NCI-H510A treated with DMSO at 0.1 percent for 48 hours (cell line): ENCODE results near the gene TEX2.
"Not testable (repeated sequence)": the region's sequence is repeated elsewhere in the genome, so short reads cannot be mapped to it uniquely, and the experiment has no call there.

Experiments used
- DNase-seq: peaks from one replicate; lab custom pipeline; 2025; lab: John Stamatoyannopoulos, UW

The TEX2 gene

GRCh38 chr17:64209983-64210382 lies 53.1 kb downstream of the TEX2 start:
- DNase-seq = no peak

DNA sequence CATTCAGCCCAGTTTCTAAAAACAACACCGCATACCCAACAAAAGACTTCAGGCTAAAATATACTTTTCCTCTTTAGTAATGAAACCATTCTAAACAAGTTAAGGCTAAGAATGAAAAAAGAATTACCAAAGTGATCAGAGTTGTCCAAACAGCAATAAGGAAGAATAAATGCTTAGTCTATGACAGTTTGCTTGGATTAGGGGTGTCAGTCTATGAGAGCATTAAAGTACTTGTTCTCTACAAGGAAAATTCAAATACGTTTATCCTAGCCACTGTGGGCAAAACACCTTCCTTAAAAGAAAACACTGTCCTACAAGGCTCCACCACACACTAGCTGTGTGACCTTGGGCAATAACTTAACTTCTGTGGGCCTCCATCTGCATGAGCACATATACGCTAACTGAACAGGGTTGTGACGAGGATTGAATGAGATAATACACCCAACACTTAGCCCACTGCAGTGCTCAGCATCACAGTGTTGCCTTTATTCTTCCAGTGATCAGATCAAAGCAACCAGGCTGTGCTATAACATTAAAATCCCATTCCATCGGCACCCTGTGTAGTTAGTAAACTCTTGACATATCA lies 53.6 kb downstream of the TEX2 start:
- DNase-seq = no peak

- DNase-seq = not testable (repeated sequence)
Observed at GRCh38 chr17:64208656-64209055, 54.4 kb downstream of the TEX2 start.

DNA sequence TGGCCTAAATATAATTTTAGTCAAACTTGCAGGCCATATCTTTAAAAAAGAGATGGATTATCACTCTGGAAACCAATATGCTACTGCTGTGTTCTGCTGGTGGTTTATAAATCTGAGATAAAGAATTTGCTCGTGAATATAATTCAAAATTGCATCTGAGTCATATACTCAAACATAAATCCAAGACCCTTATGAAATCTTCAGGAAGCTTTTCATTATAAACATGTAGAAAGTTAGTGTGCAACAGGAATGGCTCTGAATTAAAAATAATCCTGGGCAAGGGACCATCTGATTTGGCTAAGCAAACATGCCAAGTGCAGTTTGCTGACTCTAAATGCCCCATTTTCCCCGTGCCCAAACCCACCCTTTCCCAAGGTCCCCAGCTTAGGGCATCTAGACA lies 57.3 kb downstream of the TEX2 start:
- DNase-seq = no peak

- no peak for DNase-seq
Observed at GRCh38 chr17:64203630-64204029, 59.4 kb downstream of the TEX2 start.

GRCh38 chr17:64202683-64203344 lies 60.2 kb downstream of the TEX2 start:
- DNase-seq = no peak

DNA sequence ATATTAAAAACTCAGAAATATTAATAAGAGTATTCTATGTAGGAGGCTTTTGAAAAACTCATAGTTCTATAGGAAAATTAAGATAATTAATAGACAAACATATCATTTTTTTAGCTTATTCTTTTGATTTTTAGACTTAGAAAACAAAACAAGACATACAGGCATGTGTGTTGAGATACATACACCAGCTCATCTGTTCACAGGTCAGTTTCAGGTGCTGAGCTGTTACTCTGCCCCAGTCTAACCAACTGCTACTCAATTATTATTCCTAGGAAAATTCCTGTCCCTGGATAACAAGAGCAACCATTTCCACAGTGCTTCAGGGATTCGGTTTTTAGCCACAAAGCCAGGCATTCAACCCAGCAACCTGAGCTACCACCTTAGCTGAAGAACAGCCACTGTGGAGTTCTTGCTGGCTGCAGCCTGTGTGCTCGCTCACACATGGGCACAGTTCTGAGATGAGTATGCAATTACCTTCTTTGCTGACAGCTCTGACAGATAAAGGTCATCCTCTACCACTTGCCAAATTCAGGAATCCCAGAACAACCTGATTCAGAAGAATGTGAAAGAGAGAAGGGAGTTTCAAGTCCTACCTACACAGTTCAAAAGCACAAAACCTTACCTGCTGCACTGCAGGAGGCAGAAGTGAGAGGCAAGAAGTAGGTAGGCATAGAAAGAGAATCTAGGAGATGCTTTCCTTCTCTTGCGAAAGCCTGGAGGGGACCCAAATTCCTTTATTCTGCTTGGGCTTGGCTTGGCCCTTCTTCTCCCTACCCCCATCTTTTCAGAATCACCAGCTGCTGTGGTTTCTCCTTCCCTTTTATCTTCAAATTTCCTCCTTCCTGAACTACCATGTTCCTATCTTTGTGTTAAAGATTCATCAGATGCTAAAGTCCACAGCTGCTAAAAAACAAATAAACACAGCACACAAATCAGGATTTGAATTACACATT lies 62.7 kb downstream of the TEX2 start:
- DNase-seq = no peak

GRCh38 chr17:64198331-64199090 lies 64.5 kb downstream of the TEX2 start:
- DNase-seq = no peak

GRCh38 chr17:64196601-64197000 lies 66.5 kb downstream of the TEX2 start:
- DNase-seq = no peak

- no peak for DNase-seq
Observed at GRCh38 chr17:64193561-64193960, 69.5 kb downstream of the TEX2 start.

DNA sequence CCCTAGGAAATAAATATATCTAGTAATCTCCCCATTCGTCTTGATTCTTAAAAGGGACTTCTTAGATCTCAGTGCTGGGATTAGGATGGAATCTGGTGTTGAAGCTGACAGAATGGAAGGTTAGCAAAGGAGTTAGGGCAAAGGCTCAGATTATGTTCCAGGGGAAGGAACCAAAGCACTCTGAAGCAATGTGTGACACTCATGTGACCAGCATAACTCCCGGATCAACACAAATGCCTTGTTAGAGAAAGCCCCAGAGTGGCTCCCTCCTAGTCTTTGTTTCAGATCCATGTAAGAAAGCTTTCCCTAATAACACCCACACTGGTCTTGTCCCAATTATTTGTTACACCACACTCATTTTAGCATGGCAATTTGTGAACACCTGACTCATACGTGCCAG lies 70.5 kb downstream of the TEX2 start:
- no peak for DNase-seq

GRCh38 chr17:64190472-64190871 lies 72.6 kb downstream of the TEX2 start:
- no peak for DNase-seq

DNA sequence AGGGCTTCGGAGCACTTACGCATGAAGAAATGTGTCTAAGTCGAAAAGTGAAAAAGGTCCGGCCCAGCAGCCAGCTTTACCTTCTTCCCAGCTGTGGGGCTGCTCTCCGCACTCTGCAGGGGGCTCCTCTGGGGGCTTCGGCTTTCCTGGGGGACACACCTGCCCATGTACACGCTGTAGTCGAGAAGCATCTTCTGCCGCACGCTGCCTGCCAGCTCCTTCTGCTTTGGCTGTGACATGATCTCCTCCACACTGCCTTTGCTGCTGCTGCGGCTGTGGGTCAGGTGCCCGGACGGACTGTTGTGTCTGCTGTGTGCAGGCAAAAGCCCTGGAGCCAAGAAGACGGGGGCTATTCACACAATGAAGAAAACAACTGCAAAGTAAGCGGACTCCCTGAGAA lies 75.0 kb downstream of the TEX2 start:
- no peak for DNase-seq

- DNase-seq = no peak
Observed at GRCh38 chr17:64187093-64187895, 75.8 kb downstream of the TEX2 start.

- no peak for DNase-seq
Observed at GRCh38 chr17:64186171-64187092, 76.6 kb downstream of the TEX2 start.

- not testable (repeated sequence) for DNase-seq
Observed at GRCh38 chr17:64185557-64185956, 77.5 kb downstream of the TEX2 start.

GRCh38 chr17:64185101-64185500 lies 78.0 kb downstream of the TEX2 start:
- no peak for DNase-seq

DNA sequence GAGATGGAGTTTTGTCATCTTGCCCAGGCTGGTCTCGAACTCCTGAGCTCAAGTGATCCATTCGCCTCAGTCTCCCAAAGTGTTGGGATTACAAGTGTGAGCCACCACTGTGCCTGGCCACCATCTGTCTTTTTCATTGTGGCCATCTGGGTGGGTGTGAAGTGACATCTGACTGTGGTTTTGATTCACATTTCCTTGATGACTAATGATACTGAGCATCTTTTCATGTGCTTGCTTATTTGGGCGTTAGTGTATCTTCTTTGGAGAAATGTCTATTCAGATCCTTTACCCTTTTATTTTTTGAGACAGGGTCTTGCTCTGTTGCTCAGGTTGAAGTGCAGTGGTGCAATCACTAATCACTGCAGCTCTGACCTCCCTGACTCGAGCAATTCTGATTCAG lies 79.2 kb downstream of the TEX2 start:
- no peak for DNase-seq

- DNase-seq = no peak
Observed at GRCh38 chr17:64182325-64183012, 80.6 kb downstream of the TEX2 start.
